GM10266 (cell line): ENCODE measurements around the gene FAM107B.

Source experiments
- DNase-seq: peaks from one replicate; pipeline ENCODE4 v3.0.0; 2012; ENCODE audit errors: extremely low spot score
- CTCF ChIP-seq: IDR thresholded peaks from 2 replicates; pipeline ENCODE4 v1.5.1; 2012; ENCODE audit warnings: mild to moderate bottlenecking, low read depth; ENCODE audit not compliant: control insufficient read depth, insufficient read depth; ENCODE audit errors: missing control alignments

Gene FAM107B

GRCh38 chr10:14624600-14624999 lies 150.1 kb downstream of the FAM107B start:
- TF ChIP-seq CTCF = no peak
- DNase-seq = no peak

DNA sequence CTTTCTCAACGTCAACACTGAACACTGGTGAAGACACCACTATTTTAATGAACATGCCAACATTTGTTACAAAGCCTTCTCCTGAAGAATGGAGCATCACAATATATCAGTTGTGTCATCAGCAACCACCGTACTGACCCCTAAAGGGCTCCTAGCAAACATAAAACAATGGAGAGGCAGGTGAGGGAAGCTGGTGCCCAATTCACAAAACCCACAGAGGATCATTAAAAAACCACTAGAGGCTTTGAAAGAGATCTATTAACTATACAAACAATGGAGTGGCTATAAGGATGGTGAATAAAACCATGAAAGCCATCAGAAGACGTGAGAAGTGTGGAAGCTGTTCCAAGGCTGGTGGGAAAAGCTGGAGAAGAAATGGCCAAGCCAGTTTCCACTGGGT lies 150.8 kb downstream of the FAM107B start:
- no peak for TF ChIP-seq CTCF
- DNase-seq = no peak

DNA sequence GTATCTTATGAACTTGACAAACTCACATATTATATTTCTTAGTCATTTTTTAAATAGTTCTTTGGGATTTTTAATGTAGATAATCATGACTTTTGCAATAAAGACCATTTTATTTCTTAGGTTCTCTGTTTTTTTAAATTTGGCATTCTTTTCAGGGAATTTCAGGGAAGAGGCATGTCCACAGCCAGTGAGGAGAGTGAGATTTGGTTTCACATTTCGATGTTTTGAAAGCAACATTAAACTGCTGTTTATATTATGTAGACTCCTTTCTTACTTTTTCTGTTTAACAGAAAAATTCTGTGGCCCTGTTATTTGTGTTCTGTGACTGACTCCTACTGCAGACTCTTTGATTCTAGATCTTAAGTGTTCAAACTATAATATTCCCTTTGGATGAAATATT lies 153.7 kb downstream of the FAM107B start:
- no peak for DNase-seq
- no peak for TF ChIP-seq CTCF

- no peak for TF ChIP-seq CTCF
Measured at GRCh38 chr10:14618674-14619073, 156.0 kb downstream of the FAM107B start.

DNA sequence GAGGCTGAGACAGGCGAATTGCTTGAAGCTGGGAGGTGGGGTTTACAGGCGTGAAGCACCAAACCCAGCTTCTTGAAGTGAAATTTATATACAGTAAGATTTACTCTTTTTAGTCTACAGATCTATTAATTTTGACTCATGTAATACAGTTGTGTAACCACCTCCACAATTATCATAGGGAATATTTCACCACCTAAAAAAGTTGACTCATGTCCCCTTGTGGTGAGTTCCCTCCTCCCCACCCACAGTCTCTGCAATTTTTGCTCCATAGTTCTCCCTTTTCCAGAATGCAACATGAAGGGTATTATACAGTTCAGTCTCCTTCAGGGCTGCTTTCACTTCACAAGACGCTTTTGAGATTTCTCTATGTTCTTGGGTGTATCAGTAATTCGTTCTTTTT lies 156.8 kb downstream of the FAM107B start:
- DNase-seq = no peak
- no peak for TF ChIP-seq CTCF

More at GRCh38 chr10:14618674-14619073, 156.0 kb downstream of the FAM107B start:
- DNase-seq = no peak

DNA sequence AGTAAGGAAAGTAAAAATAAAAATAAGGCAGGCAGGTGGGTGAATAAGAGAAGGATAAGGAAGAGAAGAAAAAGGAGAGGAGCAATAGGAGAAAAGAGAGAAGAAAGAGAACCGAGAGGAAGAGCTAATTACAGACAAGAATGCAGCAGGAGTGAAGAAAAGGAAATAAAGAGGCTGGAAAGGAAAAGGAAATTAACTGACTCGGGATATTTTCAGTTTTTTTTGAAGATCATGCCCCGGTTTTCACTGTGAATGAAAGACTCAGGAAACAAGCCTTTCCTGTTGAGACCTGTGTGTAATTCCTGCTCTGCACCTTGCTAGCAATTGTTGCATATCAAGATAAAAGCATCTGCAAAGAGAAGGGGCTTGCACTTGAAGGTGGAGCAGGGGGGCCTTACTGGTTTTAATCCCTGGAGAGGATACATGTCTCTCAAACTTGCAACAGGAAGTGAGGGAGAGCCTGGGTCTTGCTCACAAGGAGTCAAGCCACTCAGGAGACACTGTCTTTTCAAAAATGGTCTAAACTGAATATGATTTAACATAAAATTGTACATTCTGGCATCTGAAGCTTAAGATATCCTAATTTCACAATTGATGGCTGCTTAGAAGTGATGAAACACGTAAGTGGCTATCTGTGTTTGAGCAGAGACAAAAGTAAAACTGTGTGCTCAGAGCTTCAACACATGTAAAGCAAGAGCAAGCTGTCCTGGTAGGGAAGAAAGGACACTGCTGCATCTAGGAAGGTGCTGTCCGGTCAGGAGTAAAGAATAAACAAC lies 157.6 kb downstream of the FAM107B start:
- TF ChIP-seq CTCF = no peak
- no peak for DNase-seq

GRCh38 chr10:14616465-14616864 lies 158.2 kb downstream of the FAM107B start:
- no peak for DNase-seq
- no peak for TF ChIP-seq CTCF
